GM23248 (cell line): ENCODE results near the gene NXF1.

Experiments used
- EZH2 ChIP-seq: fragments of 200-600 bp; sonication (generic); IDR thresholded peaks from 2 replicates; pipeline ENCODE4 v1.6.1; 2018; ENCODE audit warnings: antibody characterized with exemption, mild to moderate bottlenecking; ENCODE audit not compliant: insufficient read depth, poor library complexity, severe bottlenecking
- EZH2phosphoT487 ChIP-seq: fragments of 200-600 bp; sonication (generic); IDR thresholded peaks from 2 replicates; pipeline ENCODE4 v1.6.1; 2018; ENCODE audit warnings: antibody characterized with exemption, moderate library complexity, mild to moderate bottlenecking, low read depth; ENCODE audit not compliant: insufficient read depth

GRCh38 chr11:62777389-62777788 is 27.9 kb downstream of the NXF1 start:
- TF ChIP-seq EZH2 (no peak), EZH2phosphoT487 (no peak)
